ENCODE data around the gene ACTA2.

ACTA2 gene

GRCh38 chr10:88895250-88895649 is 57.3 kb downstream of the ACTA2 start:
- no peaks in the 10 kb centered on the region for H3K36me3 Mint-ChIP-seq (ENCODE audit: low read depth)
- H3K9me3 Mint-ChIP-seq = no peaks in the 10 kb centered on the region
- H3K27ac Mint-ChIP-seq = no peak overlapping the region
- H3K4me1 Mint-ChIP-seq = peaks cover 14% of the 10 kb centered on the region
- TF ChIP-seq CTCF (IDR thresholded peaks at IDR 0.05) = no peak
- H3K4me3 Mint-ChIP-seq = no peak overlapping the region
- peaks cover 11% of the 10 kb centered on the region for H3K27me3 Mint-ChIP-seq (ENCODE audit: low read depth, poor library complexity)
- no peak for DNase-seq

- TF ChIP-seq CTCF (IDR thresholded peaks at IDR 0.05) = no peak
- Mint-ChIP-seq H3K27me3 (ENCODE audit: low read depth, poor library complexity) (peaks cover 9% of the 10 kb centered on the region), H3K27ac (no peak overlapping the region), H3K9me3 (no peaks in the 10 kb centered on the region), H3K36me3 (ENCODE audit: low read depth) (no peaks in the 10 kb centered on the region), H3K4me3 (no peak overlapping the region), H3K4me1 (peaks cover 10% of the 10 kb centered on the region)
- no peak for DNase-seq
Measured at GRCh38 chr10:88893611-88894010, 59.0 kb downstream of the ACTA2 start.

GRCh38 chr10:88892222-88892967 is 60.2 kb downstream of the ACTA2 start:
- no peak overlapping the region for H3K27ac Mint-ChIP-seq

GRCh38 chr10:88890681-88891381 is 61.7 kb downstream of the ACTA2 start:
- DNase-seq = no peak
- TF ChIP-seq CTCF (IDR thresholded peaks at IDR 0.05) = no peak
- H3K27me3 Mint-ChIP-seq (ENCODE audit: low read depth, poor library complexity) = peaks cover 9% of the 10 kb centered on the region
- H3K9me3 Mint-ChIP-seq = no peaks in the 10 kb centered on the region
- no peak overlapping the region for H3K27ac Mint-ChIP-seq
- H3K36me3 Mint-ChIP-seq (ENCODE audit: low read depth) = no peaks in the 10 kb centered on the region
- no peaks in the 10 kb centered on the region for H3K4me1 Mint-ChIP-seq
- H3K4me3 Mint-ChIP-seq = no peak overlapping the region

More at GRCh38 chr10:88892222-88892967, 60.2 kb downstream of the ACTA2 start:
- TF ChIP-seq CTCF (IDR thresholded peaks at IDR 0.05) = no peak
- Mint-ChIP-seq H3K4me1 (peaks cover 4% of the 10 kb centered on the region), H3K27me3 (ENCODE audit: low read depth, poor library complexity) (peaks cover 8% of the 10 kb centered on the region), H3K4me3 (no peak overlapping the region), H3K9me3 (no peaks in the 10 kb centered on the region), H3K36me3 (ENCODE audit: low read depth) (no peaks in the 10 kb centered on the region)
- no peak for DNase-seq

- Mint-ChIP-seq H3K27ac (no peak overlapping the region), H3K4me3 (no peak overlapping the region), H3K4me1 (no peaks in the 10 kb centered on the region), H3K9me3 (no peaks in the 10 kb centered on the region), H3K36me3 (ENCODE audit: low read depth) (no peaks in the 10 kb centered on the region), H3K27me3 (ENCODE audit: low read depth, poor library complexity) (peaks cover 17% of the 10 kb centered on the region)
- no peak for TF ChIP-seq CTCF (IDR thresholded peaks at IDR 0.05)
- no peak for DNase-seq
Measured at GRCh38 chr10:88889559-88890337, 62.8 kb downstream of the ACTA2 start.
